ENCODE measurements around the gene USPL1. TPM values are rescaled to one million over a fixed set of nuclear protein-coding genes. Genes with fewer than 3 reads are reported as not detected.

USPL1 gene
- total and polyA plus RNA-seq, 2 of the 13 experiments (the other 11 are each of a cell fraction or from before 2014, with no cell fraction given), result 13.7 to 15.9 TPM

DNA sequence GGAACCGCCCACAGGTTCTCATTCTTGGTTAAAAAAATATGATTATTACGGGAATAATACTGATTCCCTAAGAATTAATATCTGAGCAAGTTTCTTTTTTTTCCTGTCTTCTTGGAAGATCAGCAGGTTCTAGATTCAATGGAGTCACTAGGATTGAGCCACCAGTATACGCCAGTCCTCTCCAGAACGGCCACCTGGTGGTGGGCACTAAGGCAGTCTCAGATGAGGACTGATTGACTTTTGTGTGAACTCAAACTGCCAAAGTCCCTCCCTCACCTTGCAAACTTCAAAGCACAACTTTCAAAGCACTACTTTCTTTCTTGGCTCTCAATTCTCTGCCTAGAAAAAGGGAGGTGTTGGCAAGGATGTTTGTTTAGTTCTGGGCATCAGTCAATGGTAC lies 84.3 kb downstream of the USPL1 start (continued):
- TF ChIP-seq, protein P1, sequence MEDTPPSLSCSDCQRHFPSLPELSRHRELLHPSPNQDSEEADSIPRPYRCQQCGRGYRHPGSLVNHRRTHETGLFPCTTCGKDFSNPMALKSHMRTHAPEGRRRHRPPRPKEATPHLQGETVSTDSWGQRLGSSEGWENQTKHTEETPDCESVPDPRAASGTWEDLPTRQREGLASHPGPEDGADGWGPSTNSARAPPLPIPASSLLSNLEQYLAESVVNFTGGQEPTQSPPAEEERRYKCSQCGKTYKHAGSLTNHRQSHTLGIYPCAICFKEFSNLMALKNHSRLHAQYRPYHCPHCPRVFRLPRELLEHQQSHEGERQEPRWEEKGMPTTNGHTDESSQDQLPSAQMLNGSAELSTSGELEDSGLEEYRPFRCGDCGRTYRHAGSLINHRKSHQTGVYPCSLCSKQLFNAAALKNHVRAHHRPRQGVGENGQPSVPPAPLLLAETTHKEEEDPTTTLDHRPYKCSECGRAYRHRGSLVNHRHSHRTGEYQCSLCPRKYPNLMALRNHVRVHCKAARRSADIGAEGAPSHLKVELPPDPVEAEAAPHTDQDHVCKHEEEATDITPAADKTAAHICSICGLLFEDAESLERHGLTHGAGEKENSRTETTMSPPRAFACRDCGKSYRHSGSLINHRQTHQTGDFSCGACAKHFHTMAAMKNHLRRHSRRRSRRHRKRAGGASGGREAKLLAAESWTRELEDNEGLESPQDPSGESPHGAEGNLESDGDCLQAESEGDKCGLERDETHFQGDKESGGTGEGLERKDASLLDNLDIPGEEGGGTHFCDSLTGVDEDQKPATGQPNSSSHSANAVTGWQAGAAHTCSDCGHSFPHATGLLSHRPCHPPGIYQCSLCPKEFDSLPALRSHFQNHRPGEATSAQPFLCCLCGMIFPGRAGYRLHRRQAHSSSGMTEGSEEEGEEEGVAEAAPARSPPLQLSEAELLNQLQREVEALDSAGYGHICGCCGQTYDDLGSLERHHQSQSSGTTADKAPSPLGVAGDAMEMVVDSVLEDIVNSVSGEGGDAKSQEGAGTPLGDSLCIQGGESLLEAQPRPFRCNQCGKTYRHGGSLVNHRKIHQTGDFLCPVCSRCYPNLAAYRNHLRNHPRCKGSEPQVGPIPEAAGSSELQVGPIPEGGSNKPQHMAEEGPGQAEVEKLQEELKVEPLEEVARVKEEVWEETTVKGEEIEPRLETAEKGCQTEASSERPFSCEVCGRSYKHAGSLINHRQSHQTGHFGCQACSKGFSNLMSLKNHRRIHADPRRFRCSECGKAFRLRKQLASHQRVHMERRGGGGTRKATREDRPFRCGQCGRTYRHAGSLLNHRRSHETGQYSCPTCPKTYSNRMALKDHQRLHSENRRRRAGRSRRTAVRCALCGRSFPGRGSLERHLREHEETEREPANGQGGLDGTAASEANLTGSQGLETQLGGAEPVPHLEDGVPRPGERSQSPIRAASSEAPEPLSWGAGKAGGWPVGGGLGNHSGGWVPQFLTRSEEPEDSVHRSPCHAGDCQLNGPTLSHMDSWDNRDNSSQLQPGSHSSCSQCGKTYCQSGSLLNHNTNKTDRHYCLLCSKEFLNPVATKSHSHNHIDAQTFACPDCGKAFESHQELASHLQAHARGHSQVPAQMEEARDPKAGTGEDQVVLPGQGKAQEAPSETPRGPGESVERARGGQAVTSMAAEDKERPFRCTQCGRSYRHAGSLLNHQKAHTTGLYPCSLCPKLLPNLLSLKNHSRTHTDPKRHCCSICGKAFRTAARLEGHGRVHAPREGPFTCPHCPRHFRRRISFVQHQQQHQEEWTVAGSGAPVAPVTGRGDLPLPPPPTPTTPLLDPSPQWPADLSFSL (CRISPR knock-in tag; IDR thresholded peaks at IDR 0.05), result no peak
- TF ChIP-seq, protein P2, sequence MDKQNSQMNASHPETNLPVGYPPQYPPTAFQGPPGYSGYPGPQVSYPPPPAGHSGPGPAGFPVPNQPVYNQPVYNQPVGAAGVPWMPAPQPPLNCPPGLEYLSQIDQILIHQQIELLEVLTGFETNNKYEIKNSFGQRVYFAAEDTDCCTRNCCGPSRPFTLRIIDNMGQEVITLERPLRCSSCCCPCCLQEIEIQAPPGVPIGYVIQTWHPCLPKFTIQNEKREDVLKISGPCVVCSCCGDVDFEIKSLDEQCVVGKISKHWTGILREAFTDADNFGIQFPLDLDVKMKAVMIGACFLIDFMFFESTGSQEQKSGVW (CRISPR knock-in tag; IDR thresholded peaks at IDR 0.05; ENCODE audit: borderline replicate concordance), result no peak
- TF ChIP-seq YEATS2 (CRISPR knock-in tag; IDR thresholded peaks at IDR 0.05; ENCODE audit: borderline replicate concordance) (no peak), SRF (IDR thresholded peaks at IDR 0.05; ENCODE audit: low read depth, low read length) (no peak), TSC22D2 (CRISPR knock-in tag; IDR thresholded peaks at IDR 0.05; ENCODE audit: borderline replicate concordance) (no peak), TOE1 (CRISPR knock-in tag; IDR thresholded peaks at IDR 0.05) (no peak)
